Liver (tissue), 9 donors: ENCODE data around the gene LZTS3. TPM values are rescaled to one million over a fixed set of nuclear protein-coding genes. Genes with fewer than 3 reads are reported as not detected.

Experiments used
- DNase-seq: peaks from one replicate; pipeline ENCODE4 v3.0.0-alpha.2; 2017; ENCODE audit warnings: low spot score
- H3K27ac ChIP-seq, 2 donors: one replicate each; pipeline ENCODE4 v1.7.0; 2013; ENCODE audit warnings: inconsistent platforms in 2 of 2, low read length in 2 of 2, control low read depth in 1 of 2, low read depth in 1 of 2, mild to moderate bottlenecking in 1 of 2
- H3K27me3 ChIP-seq, 4 donors: one replicate each; pipeline versions ENCODE4 v1.6.1 to v1.7.0; 2013; ENCODE audit warnings: low read length in 3 of 4, inconsistent platforms in 1 of 4, mild to moderate bottlenecking in 1 of 4, moderate library complexity in 1 of 4; ENCODE audit not compliant: control insufficient read depth in 4 of 4, insufficient read depth in 4 of 4
- H3K36me3 ChIP-seq, 4 donors: one replicate each; pipeline versions ENCODE4 v1.6.1 to v1.7.0; 2013; ENCODE audit warnings: low read length in 3 of 4, mild to moderate bottlenecking in 3 of 4, low read depth in 1 of 4, moderate library complexity in 1 of 4; ENCODE audit not compliant: control insufficient read depth in 4 of 4, insufficient read depth in 3 of 4
- H3K4me1 ChIP-seq, 4 donors: one replicate each; pipeline versions ENCODE4 v1.6.1 to v1.7.0; 2013; ENCODE audit warnings: low read length in 3 of 4, mild to moderate bottlenecking in 3 of 4, moderate library complexity in 1 of 4; ENCODE audit not compliant: control insufficient read depth in 4 of 4, insufficient read depth in 4 of 4
- H3K4me3 ChIP-seq, 3 donors: one replicate each; pipeline versions ENCODE4 v1.6.1 to v1.7.0; 2013; ENCODE audit warnings: low read length in 3 of 3, control low read depth in 1 of 3, low read depth in 1 of 3, mild to moderate bottlenecking in 1 of 3
- H3K9ac ChIP-seq, 2 donors: one replicate each; pipeline ENCODE4 v1.7.0; 2013; ENCODE audit warnings: low read length in 2 of 2, mild to moderate bottlenecking in 2 of 2, moderate library complexity in 2 of 2, control low read depth in 1 of 2, low read depth in 1 of 2
- H3K9me3 ChIP-seq, 4 donors: one replicate each; pipeline versions ENCODE4 v1.6.1 to v1.7.0; 2013; ENCODE audit warnings: low read length in 3 of 4; ENCODE audit not compliant: control insufficient read depth in 4 of 4
- EGR1 ChIP-seq, 2 donors: IDR thresholded peaks; 2 replicates each; pipeline ENCODE4 v1.6.1; 2016 to 2018; ENCODE audit warnings: antibody characterized with exemption in 2 of 2, low read depth in 2 of 2
- FOXA1 ChIP-seq: IDR thresholded peaks from 2 replicates; pipeline ENCODE4 v1.6.1; 2016; ENCODE audit warnings: antibody characterized with exemption
- FOXA2 ChIP-seq: IDR thresholded peaks from 2 replicates; pipeline ENCODE4 v1.6.1; 2016; ENCODE audit warnings: antibody characterized with exemption
- GABPA ChIP-seq, 2 donors: IDR thresholded peaks in 1 of 2; conservative IDR thresholded peaks in 1 of 2; 2 replicates each; pipeline ENCODE4 v1.6.1; 2016; ENCODE audit warnings: antibody characterized with exemption in 2 of 2, mild to moderate bottlenecking in 1 of 2, moderate library complexity in 1 of 2
- JUND ChIP-seq, 2 donors: IDR thresholded peaks; 2 replicates each; pipeline ENCODE4 v1.6.1; 2016; ENCODE audit warnings: antibody characterized with exemption in 2 of 2
- RAD21 ChIP-seq, 2 donors: IDR thresholded peaks; 2 replicates each; pipeline ENCODE4 v1.6.1; 2016; ENCODE audit warnings: antibody characterized with exemption in 2 of 2, mild to moderate bottlenecking in 2 of 2
- REST ChIP-seq: IDR thresholded peaks from 2 replicates; pipeline ENCODE4 v1.6.1; 2016; ENCODE audit warnings: antibody characterized with exemption, mild to moderate bottlenecking
- SP1 ChIP-seq: IDR thresholded peaks from 2 replicates; pipeline ENCODE4 v1.6.1; 2018; ENCODE audit warnings: antibody characterized with exemption, mild to moderate bottlenecking
- YY1 ChIP-seq: IDR thresholded peaks from 2 replicates; pipeline ENCODE4 v1.6.1; 2016; ENCODE audit warnings: antibody characterized with exemption, mild to moderate bottlenecking
- WGBS: extraction: QIAGEN DNeasy Blood & Tissue Kit; methylation state at CpG from one replicate; pipeline ENCODE4 v1.1.7; 2013; 5-methylcytosine and 5-hydroxymethylcytosine counted together
- polyA plus RNA-seq, 2 donors: library from polyadenylated mRNA; stranded (reverse) in 1 of 2; unstranded in 1 of 2; fragments of 200-250 nt in 1 of 2; fragments of >200 nt in 1 of 2; fragmentation: Nextera tagmentation in 1 of 2; extraction: Ambion mirVana in 1 of 2; gene quantifications; one replicate each; pipeline versions ENCODE4 v1.2.1 to v1.2.3, GENCODE V29; 2013 to 2015
- total RNA-seq, 2 donors: library from RNA; depleted of rRNA; stranded (reverse); fragments of >200 nt; gene quantifications; one replicate each; pipeline ENCODE4 v1.2.3, GENCODE V29; 2014
- TF ChIP-seq, protein P1 (sequence below): IDR thresholded peaks from 2 replicates; pipeline ENCODE4 v1.6.1; 2016; ENCODE audit warnings: antibody characterized with exemption
- TF ChIP-seq, protein P2 (sequence below): IDR thresholded peaks from 2 replicates; pipeline ENCODE4 v1.6.1; 2016; ENCODE audit warnings: antibody characterized with exemption
- TF ChIP-seq, protein P3 (sequence below): IDR thresholded peaks from 2 replicates; pipeline ENCODE4 v1.6.1; 2016; ENCODE audit warnings: antibody characterized with exemption
- donor health status: healthy.
- donor health status: healthy.
- donor health status: healthy.
- donor health status: healthy.
- donor health status: healthy.

Gene LZTS3
- total and polyA plus RNA-seq, 4 donors = 1.9 to 3.7 (median 3.5) TPM

DNA sequence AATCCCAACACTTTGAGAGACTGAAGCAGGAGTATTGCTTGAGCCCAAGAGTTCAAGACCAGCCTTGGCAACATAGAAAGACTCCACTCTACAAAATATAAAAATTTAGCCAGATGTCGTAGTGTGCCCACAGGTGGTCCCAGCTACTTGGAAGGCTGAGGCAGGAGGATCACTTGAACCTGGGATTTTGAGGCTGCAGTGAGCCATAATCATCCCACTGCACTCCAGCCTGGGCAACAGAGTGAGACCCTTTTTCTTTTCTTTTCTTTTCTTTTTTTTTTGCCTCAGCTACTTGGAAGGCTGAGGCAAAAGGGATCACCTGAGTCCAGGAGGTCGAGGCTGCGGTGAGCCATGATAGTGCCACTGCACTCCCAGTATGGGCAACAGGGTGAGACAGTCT lies 31.6 kb downstream of the LZTS3 start:
- Histone ChIP-seq H3K27me3 (no peaks in the 10 kb centered on the region), H3K4me3 (no peak overlapping the region), H3K36me3 (peaks cover 0 to 4% (median 0%) of the 10 kb centered on the region in 4 donors), H3K9me3 (no peaks in the 10 kb centered on the region), H3K4me1 (no peaks in the 10 kb centered on the region), H3K27ac (no peak overlapping the region), H3K9ac (no peak overlapping the region)
- no peak for DNase-seq
- TF ChIP-seq, protein P1, sequence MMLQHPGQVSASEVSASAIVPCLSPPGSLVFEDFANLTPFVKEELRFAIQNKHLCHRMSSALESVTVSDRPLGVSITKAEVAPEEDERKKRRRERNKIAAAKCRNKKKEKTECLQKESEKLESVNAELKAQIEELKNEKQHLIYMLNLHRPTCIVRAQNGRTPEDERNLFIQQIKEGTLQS = no peak
- TF ChIP-seq FOXA1 = no peak
- 97% methylated on average over 3 of the region's 3 CpGs for WGBS

DNA sequence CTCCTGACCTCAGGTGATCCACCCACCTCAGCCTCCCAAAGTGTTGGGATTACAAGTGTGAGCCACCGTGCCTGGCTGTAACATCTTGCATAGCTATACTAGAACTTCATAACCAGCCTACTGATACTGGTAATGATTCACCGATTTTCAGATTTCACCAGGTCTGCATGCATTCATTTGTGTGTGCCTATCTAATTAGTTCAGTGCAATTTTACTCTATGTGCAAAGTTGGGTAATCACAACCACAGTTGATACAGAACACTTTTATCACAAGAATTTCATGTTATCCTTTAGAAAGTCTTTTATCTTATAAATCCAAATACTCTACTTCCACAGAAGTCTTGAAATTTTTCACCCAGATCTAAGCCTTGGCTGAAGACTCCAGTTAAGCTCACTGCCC lies 35.9 kb downstream of the LZTS3 start:
- no peak overlapping the region for H3K9ac ChIP-seq

More for the DNA sequence above, 35.9 kb downstream of the LZTS3 start:
- no peak overlapping the region for H3K4me3 ChIP-seq
- H3K4me1 ChIP-seq = no peaks in the 10 kb centered on the region
- H3K27ac ChIP-seq = no peak overlapping the region
- no peaks in the 10 kb centered on the region for H3K27me3 ChIP-seq
- no peak for DNase-seq
- no peaks in the 10 kb centered on the region for H3K9me3 ChIP-seq
- H3K36me3 ChIP-seq = no peaks in the 10 kb centered on the region
- 97% methylated on average over 2 of the region's 2 CpGs for WGBS
- TF ChIP-seq FOXA1 (no peak), EGR1 (IDR thresholded peaks at IDR 0.05; ENCODE audit: low read depth in 2 of 2) (no peak), YY1 (no peak), FOXA2 (no peak), JUND (IDR thresholded peaks at IDR 0.05) (no peak), RAD21 (IDR thresholded peaks at IDR 0.05) (no peak), SP1 (no peak), GABPA (IDR thresholded peaks at IDR 0.05 in 1 of 2, conservative IDR thresholded peaks at IDR 0.05 in 1 of 2) (no peak), REST (no peak)
- TF ChIP-seq, protein P2, sequence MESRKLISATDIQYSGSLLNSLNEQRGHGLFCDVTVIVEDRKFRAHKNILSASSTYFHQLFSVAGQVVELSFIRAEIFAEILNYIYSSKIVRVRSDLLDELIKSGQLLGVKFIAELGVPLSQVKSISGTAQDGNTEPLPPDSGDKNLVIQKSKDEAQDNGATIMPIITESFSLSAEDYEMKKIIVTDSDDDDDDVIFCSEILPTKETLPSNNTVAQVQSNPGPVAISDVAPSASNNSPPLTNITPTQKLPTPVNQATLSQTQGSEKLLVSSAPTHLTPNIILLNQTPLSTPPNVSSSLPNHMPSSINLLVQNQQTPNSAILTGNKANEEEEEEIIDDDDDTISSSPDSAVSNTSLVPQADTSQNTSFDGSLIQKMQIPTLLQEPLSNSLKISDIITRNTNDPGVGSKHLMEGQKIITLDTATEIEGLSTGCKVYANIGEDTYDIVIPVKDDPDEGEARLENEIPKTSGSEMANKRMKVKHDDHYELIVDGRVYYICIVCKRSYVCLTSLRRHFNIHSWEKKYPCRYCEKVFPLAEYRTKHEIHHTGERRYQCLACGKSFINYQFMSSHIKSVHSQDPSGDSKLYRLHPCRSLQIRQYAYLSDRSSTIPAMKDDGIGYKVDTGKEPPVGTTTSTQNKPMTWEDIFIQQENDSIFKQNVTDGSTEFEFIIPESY = no peak
- TF ChIP-seq, protein P3, sequence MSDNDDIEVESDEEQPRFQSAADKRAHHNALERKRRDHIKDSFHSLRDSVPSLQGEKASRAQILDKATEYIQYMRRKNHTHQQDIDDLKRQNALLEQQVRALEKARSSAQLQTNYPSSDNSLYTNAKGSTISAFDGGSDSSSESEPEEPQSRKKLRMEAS = no peak
